GM19372 (cell line): ENCODE measurements around the gene IL20.
"Not testable (repeated sequence)": the region's sequence is repeated elsewhere in the genome, so short reads cannot be mapped to it uniquely, and the experiment has no call there.

Source experiments
- ATAC-seq: cut with Tn5 transposase; IDR thresholded peaks from one replicate; pipeline ENCODE4 v1.9.1; 2021; ENCODE audit warnings: mild to moderate bottlenecking, low read depth, moderate library complexity; ENCODE audit not compliant: unreplicated experiment

The IL20 gene

DNA sequence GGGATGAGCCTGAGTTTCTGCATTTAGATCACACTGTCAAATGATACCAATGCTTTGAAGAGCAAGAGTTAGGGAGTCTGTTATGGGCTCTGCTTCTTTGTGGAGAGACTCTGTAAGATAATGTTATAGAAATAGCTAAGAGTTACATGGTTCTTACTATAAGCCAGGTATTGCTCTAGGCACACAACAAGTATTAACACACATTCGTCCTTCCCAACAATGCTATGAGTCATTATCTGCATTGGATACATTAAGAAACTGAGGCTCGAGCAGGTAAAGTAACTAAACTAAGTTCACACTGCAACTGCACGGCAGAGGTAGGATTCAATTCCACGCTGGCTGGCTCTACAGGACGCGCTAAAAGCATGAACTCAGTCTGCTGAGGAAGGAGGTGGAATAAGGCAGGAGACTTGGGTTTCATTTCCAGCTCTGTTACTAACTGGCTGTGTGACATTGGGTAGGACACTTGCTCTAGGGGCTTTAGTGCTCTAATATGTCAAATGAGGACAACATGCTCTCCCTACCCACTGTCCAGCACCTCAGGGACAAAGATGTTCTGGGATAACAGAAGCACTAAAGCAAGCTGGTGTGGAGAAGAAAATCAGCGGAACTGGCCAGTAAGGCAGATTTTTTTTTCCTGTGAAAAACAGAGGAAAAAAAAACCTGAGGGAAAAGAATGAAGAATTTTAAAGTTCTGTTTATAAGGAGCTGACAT is 23.7 kb upstream of the IL20 start:
- no peak for ATAC-seq

DNA sequence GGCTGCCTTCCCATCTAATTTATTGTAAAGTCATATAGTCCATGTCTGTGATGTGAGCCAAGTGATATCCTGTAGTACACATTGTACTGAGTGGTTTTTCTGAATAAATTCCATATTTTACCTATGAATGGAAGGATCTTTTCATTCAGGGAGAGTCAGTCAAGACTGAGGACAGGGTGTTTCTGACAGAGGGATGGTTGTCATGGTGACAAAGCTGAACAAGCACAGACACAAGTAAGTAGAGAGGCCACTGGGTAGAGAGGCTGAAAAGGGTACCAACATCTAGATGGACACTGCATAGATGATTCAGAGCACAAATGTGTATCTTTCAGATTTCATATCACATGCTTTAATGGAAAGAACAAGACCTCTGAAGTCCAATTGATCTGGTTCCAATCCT is 22.6 kb upstream of the IL20 start:
- no peak for ATAC-seq

DNA sequence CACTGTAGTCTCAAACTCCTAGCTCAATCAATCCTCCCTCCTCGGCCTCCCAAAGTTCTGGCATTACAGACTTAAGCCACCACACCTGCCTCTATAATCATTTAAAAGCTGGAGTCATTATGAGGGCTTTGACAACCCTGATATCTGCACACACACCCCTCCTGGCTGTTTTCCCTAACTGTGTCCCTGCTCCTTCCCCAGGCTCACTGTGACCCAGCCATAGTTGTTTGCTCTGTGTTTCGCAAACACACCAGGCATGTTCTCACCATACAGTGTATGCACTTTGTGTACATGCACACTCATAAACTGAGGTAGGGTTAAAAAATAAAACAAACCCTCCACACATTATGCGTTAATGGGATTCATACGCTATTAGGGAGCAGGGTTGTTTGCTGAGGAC is 21.8 kb upstream of the IL20 start:
- no peak for ATAC-seq

DNA sequence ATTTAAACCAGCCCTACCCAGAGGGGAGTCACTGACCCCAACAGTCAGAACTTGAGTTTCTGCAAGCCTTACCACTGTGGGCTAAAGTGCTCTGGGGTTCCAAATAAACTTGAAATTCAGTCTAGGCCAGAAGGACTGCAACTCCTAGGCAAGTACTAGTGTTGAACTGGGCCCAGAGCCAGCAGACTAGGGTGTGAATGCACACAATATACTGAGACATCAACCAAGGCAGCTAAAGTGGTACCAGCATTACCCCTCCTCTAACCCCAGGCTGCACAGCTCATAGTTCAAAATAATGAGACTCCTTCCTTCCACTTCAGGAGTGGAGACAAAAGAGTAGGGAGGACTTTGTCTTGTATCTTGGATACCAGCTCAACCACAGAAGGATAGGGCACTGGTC is 18.9 kb upstream of the IL20 start:
- no peak for ATAC-seq

DNA sequence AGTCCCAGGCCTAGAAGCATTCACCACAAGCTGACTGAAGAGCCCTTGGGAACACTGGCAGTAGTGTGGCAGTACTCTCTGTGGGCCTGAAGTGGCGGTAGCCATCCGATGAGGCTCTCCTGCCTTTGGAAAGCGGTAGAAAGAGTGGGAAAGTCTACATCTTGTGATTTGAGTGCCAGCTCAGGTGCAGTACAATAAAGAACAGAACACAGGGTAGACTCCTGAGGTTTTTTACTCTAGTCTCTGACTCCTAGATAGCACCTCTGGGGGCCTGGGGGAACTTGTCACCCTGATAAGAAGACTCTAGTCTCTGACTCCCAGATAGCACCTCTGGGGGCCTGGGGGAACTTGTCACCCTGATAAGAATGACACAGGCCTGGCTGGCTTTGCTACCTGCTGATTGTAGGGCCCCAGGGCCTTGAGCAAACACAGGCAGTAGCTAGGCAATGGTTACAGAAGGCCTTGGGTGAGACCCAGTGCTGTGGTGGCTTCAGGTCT is 18.0 kb upstream of the IL20 start:
- no peak for ATAC-seq

DNA sequence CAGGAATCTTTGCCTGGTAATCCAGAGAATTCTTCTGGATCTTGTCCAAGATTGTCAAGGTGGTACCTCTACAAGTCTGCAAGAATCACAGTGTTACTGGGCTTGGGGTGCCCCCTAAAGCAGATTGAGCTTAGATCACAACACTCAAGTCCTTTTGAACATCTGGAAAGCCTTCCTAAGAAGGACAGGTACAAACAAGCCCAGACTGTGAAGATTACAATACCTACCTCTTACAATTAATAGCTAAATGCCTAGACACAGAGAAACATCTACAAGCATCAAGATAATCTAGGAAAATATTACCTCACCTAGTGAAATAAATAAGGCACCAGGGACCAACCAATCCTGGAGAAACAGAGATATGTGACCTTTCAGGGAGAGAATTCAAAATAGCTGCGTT is 17.5 kb upstream of the IL20 start:
- ATAC-seq: no peak

DNA sequence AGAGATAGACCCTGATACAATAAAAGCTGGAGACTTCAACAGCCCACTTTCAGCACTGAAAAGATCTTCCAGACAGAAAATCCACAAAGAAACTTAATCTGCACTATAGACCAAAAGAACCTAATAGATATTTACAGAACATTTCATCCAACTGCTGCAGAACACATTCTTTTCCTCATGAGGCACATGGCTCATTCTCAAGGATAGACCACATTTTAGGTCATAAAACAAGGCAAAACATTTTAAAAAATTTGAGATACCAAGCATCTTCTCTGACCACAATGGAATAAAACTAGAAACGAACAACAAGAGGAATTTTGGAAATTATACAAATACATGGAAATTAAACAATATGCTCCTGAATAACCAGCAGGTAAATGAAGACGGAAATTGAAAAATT is 15.0 kb upstream of the IL20 start:
- no peak for ATAC-seq

DNA sequence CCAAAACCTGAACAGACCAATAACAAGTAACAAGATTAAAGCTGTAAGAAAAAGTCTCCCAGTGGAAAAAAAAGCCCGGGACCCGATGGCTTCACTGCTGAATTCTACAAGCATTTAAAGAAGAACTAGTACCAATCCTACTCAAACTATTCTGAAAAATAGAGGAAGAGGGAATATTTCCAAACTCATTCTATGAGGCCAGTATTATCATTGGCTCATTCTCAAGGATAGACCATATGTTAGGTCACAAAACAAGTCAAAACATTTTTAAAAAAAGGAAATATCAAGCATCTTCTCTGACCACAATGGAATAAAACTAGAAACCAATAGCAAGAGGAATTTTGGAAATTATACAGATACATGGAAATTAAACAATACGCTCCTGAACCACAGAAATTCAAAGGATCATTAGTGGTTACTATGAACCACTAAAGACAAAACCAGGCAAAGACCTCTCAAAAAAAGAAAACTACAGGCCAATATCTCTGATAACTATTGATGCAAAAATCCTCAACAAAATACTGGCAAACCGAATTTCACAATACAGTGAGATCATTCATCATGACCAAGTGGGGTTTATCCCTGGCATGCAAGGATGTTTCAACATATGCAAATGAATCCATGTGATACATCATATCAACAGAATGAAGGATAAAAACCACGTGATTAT is 13.9 kb upstream of the IL20 start:
- no peak for ATAC-seq

DNA sequence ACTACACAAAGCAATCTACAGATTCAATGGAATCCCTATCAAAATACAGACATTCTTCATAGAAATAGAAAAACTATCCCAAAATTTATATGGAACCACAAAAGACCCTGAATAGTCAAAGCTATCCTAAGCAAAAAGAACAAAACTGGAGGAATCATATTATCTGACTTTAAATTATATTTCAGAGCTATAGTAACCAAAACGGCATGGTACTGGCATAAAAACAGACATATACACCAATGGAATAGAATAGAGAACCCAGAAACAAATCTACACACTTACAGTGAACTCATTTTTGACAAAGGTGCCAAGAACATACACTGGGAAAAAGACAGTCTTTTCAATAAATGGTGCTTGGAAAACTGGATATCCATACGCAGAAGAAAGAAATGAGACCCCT is 12.8 kb upstream of the IL20 start:
- not testable (repeated sequence) for ATAC-seq

DNA sequence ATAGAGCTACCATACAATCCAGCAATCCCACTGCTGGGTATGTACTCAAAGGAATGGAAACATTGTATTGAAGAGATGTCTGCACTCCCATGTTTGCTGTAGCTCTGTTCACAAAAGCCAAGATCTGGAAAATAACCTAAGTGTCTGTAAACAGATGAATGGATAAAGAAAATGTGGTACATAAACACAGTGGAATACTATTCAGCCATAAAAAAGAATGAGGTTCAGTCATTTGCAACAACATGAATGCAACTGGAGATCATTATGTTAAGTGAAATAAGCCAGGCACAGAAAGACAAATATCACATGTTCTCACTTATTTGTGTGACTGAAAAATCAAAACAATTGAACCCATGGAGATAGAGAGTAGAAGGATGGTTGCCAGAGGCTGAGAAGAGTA is 11.7 kb upstream of the IL20 start:
- ATAC-seq: not testable (repeated sequence)

DNA sequence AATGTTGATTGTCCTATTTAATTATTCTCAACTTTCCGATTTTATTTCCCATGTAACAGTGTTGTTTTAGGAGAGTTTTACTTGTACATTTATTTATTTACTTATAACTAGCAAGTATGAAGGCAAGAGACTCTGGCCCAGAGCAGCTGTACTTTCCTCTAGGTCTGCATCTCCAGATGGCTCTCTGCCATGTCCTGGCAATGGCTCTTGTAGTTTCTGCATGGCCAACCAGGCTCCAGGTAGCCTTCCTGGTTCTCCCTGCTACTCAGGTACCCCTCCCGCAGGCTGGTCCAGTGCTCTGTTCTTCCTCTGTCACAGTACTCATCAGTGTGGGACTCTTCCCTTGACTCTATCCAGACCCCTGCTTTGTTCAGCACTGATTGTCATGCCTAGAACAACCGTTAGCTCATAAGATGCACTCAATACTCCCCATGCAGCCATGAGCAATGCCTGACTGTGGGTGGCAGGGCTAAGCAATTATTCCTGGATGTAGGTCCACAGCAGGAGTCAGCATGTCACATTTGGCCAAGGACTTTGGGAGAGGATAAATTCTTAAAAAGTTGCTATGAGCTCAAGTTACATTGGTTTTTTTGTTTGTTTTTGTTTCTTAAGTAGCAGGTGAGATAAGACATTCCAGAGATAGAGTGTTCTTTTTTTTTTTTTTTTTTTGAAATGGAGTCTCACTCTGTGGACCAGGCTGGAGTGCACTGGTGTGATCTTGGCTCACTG is 10.9 kb upstream of the IL20 start:
- no peak for ATAC-seq

DNA sequence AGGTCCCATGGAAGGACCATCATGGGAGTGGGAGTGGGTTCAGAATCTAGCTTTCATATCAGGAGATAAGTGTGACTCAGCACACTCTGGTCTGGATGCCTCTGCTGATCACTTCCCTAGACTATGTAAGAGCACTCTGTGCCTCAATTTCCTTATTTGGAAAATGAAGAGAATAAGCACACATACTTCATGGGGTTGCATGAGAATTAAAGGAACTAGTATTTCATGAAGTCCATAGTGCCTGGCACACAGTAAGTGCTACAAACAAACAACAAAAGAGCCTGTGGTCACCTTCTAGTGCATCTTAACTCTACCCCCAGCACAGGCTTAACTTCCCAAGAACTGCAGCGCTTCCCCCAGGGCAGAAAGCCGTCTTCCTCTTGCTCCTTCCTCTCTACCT is 9.6 kb upstream of the IL20 start:
- no peak for ATAC-seq

DNA sequence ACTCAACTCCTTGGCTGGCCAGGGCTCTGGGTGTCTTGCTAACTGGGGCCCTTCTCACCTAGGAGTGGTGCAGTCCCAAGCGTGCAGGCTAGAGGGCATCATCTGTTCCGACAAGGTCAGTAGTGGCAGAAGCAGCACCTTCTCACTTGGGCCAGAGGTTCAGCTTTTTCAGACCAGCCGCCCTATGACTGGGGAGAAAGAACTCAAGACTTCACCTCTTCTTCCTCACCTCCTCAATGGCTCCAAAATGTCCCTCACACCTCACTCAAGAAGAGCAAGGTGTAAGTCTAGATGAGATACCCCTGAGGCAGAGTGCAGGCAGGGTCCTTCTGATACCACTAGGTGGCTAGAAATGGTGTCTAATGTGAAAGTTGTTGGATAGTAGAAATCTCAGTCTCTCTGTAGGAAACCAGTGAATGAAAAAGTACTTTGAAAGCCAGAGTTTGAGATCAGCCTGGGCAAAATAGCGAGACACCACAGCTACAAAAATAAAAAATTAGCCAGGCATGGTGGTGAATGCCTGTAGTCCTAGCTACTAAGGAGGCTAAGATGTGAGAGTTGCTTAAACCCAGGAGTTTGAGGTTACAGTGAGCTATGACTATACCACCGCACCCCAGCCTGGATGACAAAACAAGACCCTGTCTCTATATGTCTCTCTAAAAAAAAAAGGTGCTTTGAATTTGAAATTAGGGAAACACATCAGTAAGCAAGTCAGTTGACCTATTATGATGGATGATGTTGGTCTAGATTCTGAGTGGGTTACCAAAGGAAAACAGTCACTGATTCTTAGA is 8.6 kb upstream of the IL20 start:
- no peak for ATAC-seq

DNA sequence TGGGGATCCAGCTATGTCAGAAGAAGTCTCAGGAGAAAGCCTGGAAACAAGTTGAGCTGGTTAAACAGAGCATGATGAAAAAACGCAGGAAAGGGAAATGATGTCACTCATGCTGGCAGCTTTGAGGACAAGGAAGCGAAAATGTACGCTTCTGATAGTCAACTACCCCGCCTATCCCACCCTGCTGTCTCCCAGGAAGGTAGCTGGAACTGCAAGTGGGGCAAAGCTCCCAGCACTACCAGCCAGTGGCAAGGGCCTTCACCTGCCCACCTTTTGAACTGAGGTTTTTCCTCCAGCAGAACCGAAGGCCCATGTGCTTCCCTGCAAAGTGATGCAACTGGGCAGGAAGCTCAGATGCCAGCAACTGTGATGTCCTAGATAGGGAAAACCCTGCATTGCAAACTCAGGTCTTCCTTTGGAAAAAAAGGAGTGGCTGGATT is 6.3 kb upstream of the IL20 start:
- ATAC-seq: no peak

DNA sequence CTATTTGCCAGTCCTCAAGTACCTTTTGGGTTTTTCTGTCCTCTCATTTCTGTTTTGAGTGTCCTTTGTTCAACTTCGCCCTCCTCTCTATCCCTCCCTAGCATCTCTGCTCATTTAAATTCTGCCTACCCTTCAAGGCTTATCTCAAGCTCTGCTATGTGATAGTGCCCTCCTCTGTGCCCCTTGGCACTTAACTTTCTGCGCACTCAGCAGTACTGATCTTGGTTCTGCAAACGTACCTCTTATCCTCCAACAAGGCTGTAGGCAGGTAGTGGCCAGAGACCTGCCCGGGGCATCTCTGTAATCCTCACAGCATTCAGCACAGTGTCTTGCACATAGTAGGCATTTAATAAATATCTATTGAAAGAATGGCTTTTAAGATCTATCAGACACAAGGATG is 5.3 kb upstream of the IL20 start:
- ATAC-seq: no peak

DNA sequence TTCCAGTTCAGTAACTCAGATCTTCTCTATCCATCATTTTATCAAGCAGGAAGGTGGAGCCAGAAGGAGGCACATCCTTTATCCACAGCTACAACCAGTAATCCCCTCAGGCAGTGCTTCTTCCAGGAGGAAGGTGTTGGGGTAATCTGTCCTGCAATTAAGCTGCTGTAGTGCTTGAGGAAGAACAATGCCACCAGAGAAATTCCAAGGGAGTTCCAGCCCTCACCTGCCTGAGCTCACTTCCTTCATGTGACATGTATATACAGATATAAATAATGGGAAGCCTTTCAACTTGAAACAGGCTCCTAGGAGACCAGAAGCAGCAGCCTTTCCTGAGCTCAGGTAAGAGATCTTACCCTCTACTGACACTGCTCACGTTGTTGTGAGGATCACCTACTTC is 2.2 kb upstream of the IL20 start:
- no peak for ATAC-seq

DNA sequence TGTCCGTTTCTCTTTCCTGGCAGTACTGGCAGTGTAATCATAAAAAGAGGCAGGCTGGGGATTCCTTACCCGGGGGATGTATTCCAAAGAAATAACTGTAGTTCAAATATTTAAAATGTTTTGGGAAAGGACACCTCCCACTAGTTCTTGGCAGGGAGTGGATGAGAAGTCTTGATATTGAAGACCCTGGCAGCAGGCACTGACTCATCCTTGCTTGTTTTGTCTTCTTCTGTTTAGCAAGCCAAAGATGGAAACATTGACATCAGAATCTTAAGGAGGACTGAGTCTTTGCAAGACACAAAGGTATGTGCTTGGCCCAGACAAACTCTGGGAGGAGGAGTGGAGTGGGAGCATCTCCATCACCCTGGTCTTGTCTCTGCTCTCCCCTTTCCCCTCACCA is 639 bp downstream of the IL20 start:
- no peak for ATAC-seq

DNA sequence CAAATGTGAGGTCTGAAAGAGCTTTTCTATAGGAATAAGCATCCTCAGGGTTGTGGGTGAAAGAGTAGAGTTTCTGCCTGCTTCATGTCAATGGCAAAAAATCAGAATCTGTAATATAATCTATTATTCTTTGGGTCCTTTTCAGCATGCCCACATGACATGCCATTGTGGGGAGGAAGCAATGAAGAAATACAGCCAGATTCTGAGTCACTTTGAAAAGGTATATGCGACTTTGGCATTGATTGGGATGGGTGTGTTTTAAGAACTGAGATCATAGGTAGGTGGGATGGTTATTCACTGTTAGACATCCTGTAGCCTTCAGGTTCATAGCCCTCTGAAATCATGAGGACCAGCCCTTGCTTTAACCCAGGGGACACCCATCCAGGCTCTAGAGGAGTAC is 1.8 kb downstream of the IL20 start:
- no peak for ATAC-seq

DNA sequence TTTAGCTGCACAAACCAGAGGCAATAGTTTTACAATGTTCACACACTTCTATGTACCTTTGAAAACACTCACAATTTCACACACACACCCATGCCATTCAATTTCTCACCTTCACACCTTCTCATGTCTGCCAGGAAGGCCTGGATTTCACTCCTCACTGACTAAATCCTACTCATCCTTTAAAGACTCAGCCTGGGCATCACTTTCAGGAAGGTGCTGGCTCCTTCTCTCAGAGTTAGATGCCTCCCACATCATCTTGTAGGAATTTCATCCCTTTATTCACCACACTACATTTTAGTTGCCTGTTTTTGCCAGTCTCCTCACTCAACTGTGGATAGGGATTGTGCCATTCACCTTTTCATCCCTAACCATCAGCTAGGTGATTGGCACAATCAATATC is 2.3 kb downstream of the IL20 start:
- ATAC-seq: no peak

DNA sequence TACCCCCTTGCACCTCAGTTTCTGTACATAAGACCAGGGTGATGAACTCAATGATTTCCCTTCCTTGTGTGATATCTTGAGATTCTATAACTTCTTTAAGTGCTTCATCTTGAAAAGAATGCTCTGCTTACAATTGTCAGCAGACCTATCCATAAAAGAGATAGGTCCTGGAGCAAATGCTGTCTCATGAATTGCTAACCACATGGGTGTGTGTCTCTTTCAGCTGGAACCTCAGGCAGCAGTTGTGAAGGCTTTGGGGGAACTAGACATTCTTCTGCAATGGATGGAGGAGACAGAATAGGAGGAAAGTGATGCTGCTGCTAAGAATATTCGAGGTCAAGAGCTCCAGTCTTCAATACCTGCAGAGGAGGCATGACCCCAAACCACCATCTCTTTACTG is 2.8 kb downstream of the IL20 start:
- ATAC-seq: no peak

DNA sequence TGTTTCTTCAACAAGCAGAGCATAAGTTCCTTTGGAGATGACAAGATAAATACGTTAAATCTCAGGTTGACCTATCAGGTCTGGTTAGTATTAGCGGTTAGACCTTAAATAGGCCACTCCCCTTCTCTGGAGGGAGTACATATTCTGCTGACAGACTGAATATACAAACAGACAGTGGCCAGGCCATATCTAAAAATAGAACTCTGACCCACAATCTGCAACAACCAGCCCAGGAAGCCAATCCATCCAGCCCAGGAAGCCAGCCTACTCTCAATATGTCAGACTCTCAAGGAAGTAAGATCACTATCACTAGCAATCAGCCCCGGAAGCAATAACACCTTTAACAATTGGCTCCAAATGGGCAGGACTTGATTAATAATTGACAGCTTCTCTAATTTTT is 6.7 kb downstream of the IL20 start:
- no peak for ATAC-seq
